Testis (tissue), 2 donors: ENCODE results near the gene NPAS3.

Experiments
- CTCF ChIP-seq, 3 experiments: fragments of 450-650 bp in 2 of 3; fragments of 200-600 bp in 1 of 3; sonication (generic) in 1 of 3; IDR thresholded peaks; one replicate each; pipeline ENCODE4 v1.5.1; 2016 to 2019; ENCODE audit warnings: antibody characterized with exemption in 3 of 3, mild to moderate bottlenecking in 2 of 3, moderate library complexity in 1 of 3
- POLR2A ChIP-seq: fragments of 450-650 bp; IDR thresholded peaks from one replicate; pipeline ENCODE4 v1.6.1; 2017; ENCODE audit warnings: antibody characterized with exemption, mild to moderate bottlenecking, moderate library complexity

GRCh38 chr14:33056213-33056612 lies 117.5 kb downstream of the NPAS3 start:
- TF ChIP-seq CTCF (IDR thresholded peaks at IDR 0.05) = no peak
- TF ChIP-seq POLR2A = no peak
